Stimulated activated effector memory CD8-positive, alpha-beta T cell treated with anti-CD3 and anti-CD28 coated beads, Interleukin-12 subunit alpha, Interleukin-12 subunit beta, amount 100 ng/mL, for 72 hours (primary cell): ENCODE results near the gene NUP37.
"Not testable (repeated sequence)": the region's sequence is repeated elsewhere in the genome, so short reads cannot be mapped to it uniquely, and the experiment has no call there.

ENCODE experiments used
- ATAC-seq: fragments of 150-1000 bp; cut with Tn5 transposase; 2 replicates; pipeline ENCODE4 v1.10.0; 2021
- DNase-seq, 2 donors: peaks; one replicate each; pipeline ENCODE4 v3.0.0; 2021 to 2022; ENCODE audit warnings: low spot score in 2 of 2
- H3K27ac Mint-ChIP-seq: one replicate; pipeline ENCODE4 v1.8.0; 2022; ENCODE audit warnings: mild to moderate bottlenecking, mixed read lengths
- H3K36me3 Mint-ChIP-seq: one replicate; pipeline ENCODE4 v1.8.0; 2022; ENCODE audit warnings: mild to moderate bottlenecking, mixed read lengths
- H3K4me1 Mint-ChIP-seq: one replicate; pipeline ENCODE4 v1.8.0; 2022; ENCODE audit warnings: mixed read lengths
- H3K4me3 Mint-ChIP-seq: one replicate; pipeline ENCODE4 v1.8.0; 2022; ENCODE audit warnings: mild to moderate bottlenecking, mixed read lengths
- H3K9me3 Mint-ChIP-seq: one replicate; pipeline ENCODE4 v1.8.0; 2022; ENCODE audit warnings: mixed read lengths

NUP37 gene

GRCh38 chr12:102114212-102114611 lies 5.7 kb downstream of the NUP37 start:
- no peaks in the 10 kb centered on the region for H3K9me3 Mint-ChIP-seq
- no peaks in the 10 kb centered on the region for H3K4me1 Mint-ChIP-seq
- DNase-seq (no peak), ATAC-seq (no peak)
- H3K27ac Mint-ChIP-seq = no peak overlapping the region
- H3K4me3 Mint-ChIP-seq = no peak overlapping the region
- peaks cover 60% of the 10 kb centered on the region for H3K36me3 Mint-ChIP-seq

GRCh38 chr12:102110782-102111181 lies 9.1 kb downstream of the NUP37 start:
- peaks cover 69% of the 10 kb centered on the region for H3K36me3 Mint-ChIP-seq
- H3K9me3 Mint-ChIP-seq = no peaks in the 10 kb centered on the region
- DNase-seq (no peak), ATAC-seq (no peak)
- H3K27ac Mint-ChIP-seq = no peak overlapping the region
- H3K4me3 Mint-ChIP-seq = no peak overlapping the region
- peaks cover 5% of the 10 kb centered on the region for H3K4me1 Mint-ChIP-seq

GRCh38 chr12:102107970-102108369 lies 11.9 kb downstream of the NUP37 start:
- DNase-seq (no peak), ATAC-seq (no peak)
- no peaks in the 10 kb centered on the region for H3K9me3 Mint-ChIP-seq
- no peak overlapping the region for H3K27ac Mint-ChIP-seq
- no peak overlapping the region for H3K4me3 Mint-ChIP-seq
- peaks cover 5% of the 10 kb centered on the region for H3K4me1 Mint-ChIP-seq
- peaks cover 89% of the 10 kb centered on the region for H3K36me3 Mint-ChIP-seq

- no peak for ATAC-seq
- Mint-ChIP-seq H3K36me3 (peaks cover 94% of the 10 kb centered on the region), H3K4me3 (no peak overlapping the region)
These were observed 13.0 kb downstream of the NUP37 start for GRCh38 chr12:102106905-102107304.

GRCh38 chr12:102096855-102097254 lies 23.1 kb downstream of the NUP37 start:
- Mint-ChIP-seq H3K9me3 (no peaks in the 10 kb centered on the region), H3K27ac (no peak overlapping the region), H3K4me1 (no peaks in the 10 kb centered on the region), H3K4me3 (no peak overlapping the region), H3K36me3 (peaks cover 57% of the 10 kb centered on the region)
- DNase-seq (no peak), ATAC-seq (no peak)

More at GRCh38 chr12:102106905-102107304, 13.0 kb downstream of the NUP37 start:
- DNase-seq = no peak
- Mint-ChIP-seq H3K9me3 (no peaks in the 10 kb centered on the region), H3K27ac (no peak overlapping the region), H3K4me1 (peaks cover 5% of the 10 kb centered on the region)

- Mint-ChIP-seq H3K36me3 (peaks cover 54% of the 10 kb centered on the region), H3K4me1 (no peaks in the 10 kb centered on the region), H3K27ac (no peak overlapping the region), H3K4me3 (no peak overlapping the region), H3K9me3 (no peaks in the 10 kb centered on the region)
- no peak for DNase-seq
- ATAC-seq = peak; percentile 42
These were observed 24.1 kb downstream of the NUP37 start for GRCh38 chr12:102095677-102096263.

- H3K4me1 Mint-ChIP-seq = no peaks in the 10 kb centered on the region
- no peak overlapping the region for H3K27ac Mint-ChIP-seq
- no peak overlapping the region for H3K4me3 Mint-ChIP-seq
- DNase-seq = no peak
- no peaks in the 10 kb centered on the region for H3K9me3 Mint-ChIP-seq
- ATAC-seq = no peak
- H3K36me3 Mint-ChIP-seq = peaks cover 37% of the 10 kb centered on the region
These were observed 26.6 kb downstream of the NUP37 start for GRCh38 chr12:102093319-102093718.

GRCh38 chr12:102089228-102089835 lies 30.6 kb downstream of the NUP37 start:
- not testable (repeated sequence) for ATAC-seq, H3K27ac Mint-ChIP-seq, H3K4me3 Mint-ChIP-seq, H3K9me3 Mint-ChIP-seq, DNase-seq, H3K4me1 Mint-ChIP-seq
- H3K36me3 Mint-ChIP-seq = peaks cover 26% of the 10 kb centered on the region

- H3K36me3 Mint-ChIP-seq = peaks cover 76% of the 10 kb centered on the region
- no peak for ATAC-seq
These were observed 39.1 kb downstream of the NUP37 start for GRCh38 chr12:102080842-102081241.

GRCh38 chr12:102072092-102072491 lies 47.8 kb downstream of the NUP37 start:
- H3K4me3 Mint-ChIP-seq, ATAC-seq, H3K9me3 Mint-ChIP-seq, H3K4me1 Mint-ChIP-seq, DNase-seq, H3K27ac Mint-ChIP-seq: not testable (repeated sequence)
- peaks cover 34% of the 10 kb centered on the region for H3K36me3 Mint-ChIP-seq

More at GRCh38 chr12:102080842-102081241, 39.1 kb downstream of the NUP37 start:
- Mint-ChIP-seq H3K4me1 (no peaks in the 10 kb centered on the region), H3K9me3 (no peaks in the 10 kb centered on the region), H3K27ac (no peak overlapping the region), H3K4me3 (no peak overlapping the region)
- DNase-seq = no peak

- H3K4me1 Mint-ChIP-seq = no peaks in the 10 kb centered on the region
- peaks cover 16% of the 10 kb centered on the region for H3K36me3 Mint-ChIP-seq
- H3K27ac Mint-ChIP-seq = no peak overlapping the region
- DNase-seq (no peak), ATAC-seq (no peak)
- no peaks in the 10 kb centered on the region for H3K9me3 Mint-ChIP-seq
- no peak overlapping the region for H3K4me3 Mint-ChIP-seq
These were observed 50.2 kb downstream of the NUP37 start for GRCh38 chr12:102069707-102070106.

- H3K36me3 Mint-ChIP-seq = no peaks in the 10 kb centered on the region
- H3K9me3 Mint-ChIP-seq = no peaks in the 10 kb centered on the region
- no peaks in the 10 kb centered on the region for H3K4me1 Mint-ChIP-seq
These were observed 52.2 kb downstream of the NUP37 start for GRCh38 chr12:102067574-102068258.

GRCh38 chr12:102064476-102064875 lies 55.4 kb downstream of the NUP37 start:
- Mint-ChIP-seq H3K36me3 (peaks cover 18% of the 10 kb centered on the region), H3K4me3 (no peak overlapping the region), H3K9me3 (no peaks in the 10 kb centered on the region), H3K4me1 (peaks cover 12% of the 10 kb centered on the region), H3K27ac (no peak overlapping the region)
- DNase-seq = no peak
- no peak for ATAC-seq

More at GRCh38 chr12:102067574-102068258, 52.2 kb downstream of the NUP37 start:
- DNase-seq = no peak
- H3K4me3 Mint-ChIP-seq = no peak overlapping the region
- ATAC-seq = no peak
- H3K27ac Mint-ChIP-seq = no peak overlapping the region

GRCh38 chr12:102063069-102063468 lies 56.8 kb downstream of the NUP37 start:
- ATAC-seq (no peak), DNase-seq (no peak)
- Mint-ChIP-seq H3K36me3 (peaks cover 30% of the 10 kb centered on the region), H3K27ac (no peak overlapping the region), H3K4me3 (no peak overlapping the region), H3K4me1 (peaks cover 18% of the 10 kb centered on the region), H3K9me3 (no peaks in the 10 kb centered on the region)

- peak overlapping the region; percentile 98 for H3K27ac Mint-ChIP-seq
- H3K4me1 Mint-ChIP-seq = peaks cover 18% of the 10 kb centered on the region
- ATAC-seq (no peak), DNase-seq (no peak)
- H3K36me3 Mint-ChIP-seq = peaks cover 36% of the 10 kb centered on the region
- no peaks in the 10 kb centered on the region for H3K9me3 Mint-ChIP-seq
- H3K4me3 Mint-ChIP-seq = peak overlapping the region; percentile 96
These were observed 57.5 kb downstream of the NUP37 start for GRCh38 chr12:102062419-102062806.
